ENCODE measurements around the gene IRF2BP2.
"Not testable (repeated sequence)": the region's sequence is repeated elsewhere in the genome, so short reads cannot be mapped to it uniquely, and the experiment has no call there.

The IRF2BP2 gene

GRCh38 chr1:234634922-234635321 is 24.9 kb upstream of the IRF2BP2 start:
- DNase-seq (ENCODE audit: low read depth in 2 of 2, low spot score in 1 of 2) = not testable (repeated sequence)

GRCh38 chr1:234634387-234634786 is 24.4 kb upstream of the IRF2BP2 start:
- no peak for DNase-seq (ENCODE audit: low read depth in 2 of 2, low spot score in 1 of 2)

- no peak for DNase-seq (ENCODE audit: low read depth in 2 of 2, low spot score in 1 of 2)
Measured at GRCh38 chr1:234633246-234634003, 23.4 kb upstream of the IRF2BP2 start.

GRCh38 chr1:234632225-234632624 is 22.2 kb upstream of the IRF2BP2 start:
- DNase-seq (ENCODE audit: low read depth in 2 of 2, low spot score in 1 of 2) = no peak

GRCh38 chr1:234631721-234632125 is 21.7 kb upstream of the IRF2BP2 start:
- DNase-seq (ENCODE audit: low read depth in 2 of 2, low spot score in 1 of 2) = no peak

- no peak for DNase-seq (ENCODE audit: low read depth in 2 of 2, low spot score in 1 of 2)
Measured at GRCh38 chr1:234629026-234629425, 19.0 kb upstream of the IRF2BP2 start.

GRCh38 chr1:234628089-234628488 is 18.1 kb upstream of the IRF2BP2 start:
- no peak for DNase-seq (ENCODE audit: low read depth in 2 of 2, low spot score in 1 of 2)

GRCh38 chr1:234627009-234627950 is 17.3 kb upstream of the IRF2BP2 start:
- no peak for DNase-seq (ENCODE audit: low read depth in 2 of 2, low spot score in 1 of 2)

GRCh38 chr1:234626391-234626790 is 16.4 kb upstream of the IRF2BP2 start:
- DNase-seq (ENCODE audit: low read depth in 2 of 2, low spot score in 1 of 2) = no peak

GRCh38 chr1:234624724-234625117 is 14.7 kb upstream of the IRF2BP2 start:
- no peak for DNase-seq (ENCODE audit: low read depth in 2 of 2, low spot score in 1 of 2)

GRCh38 chr1:234621657-234622335 is 11.8 kb upstream of the IRF2BP2 start:
- DNase-seq (ENCODE audit: low read depth in 2 of 2, low spot score in 1 of 2) = no peak

GRCh38 chr1:234621127-234621468 is 11.1 kb upstream of the IRF2BP2 start:
- DNase-seq (ENCODE audit: low read depth in 2 of 2, low spot score in 1 of 2) = no peak

- no peak for DNase-seq (ENCODE audit: low read depth in 2 of 2, low spot score in 1 of 2)
Measured at GRCh38 chr1:234620272-234621126, 10.5 kb upstream of the IRF2BP2 start.

- DNase-seq (ENCODE audit: low read depth in 2 of 2, low spot score in 1 of 2) = no peak
Measured at GRCh38 chr1:234619794-234620247, 9.8 kb upstream of the IRF2BP2 start.

- no peak for DNase-seq (ENCODE audit: low read depth in 2 of 2, low spot score in 1 of 2)
Measured at GRCh38 chr1:234619071-234619480, 9.1 kb upstream of the IRF2BP2 start.

- DNase-seq (ENCODE audit: low read depth in 2 of 2, low spot score in 1 of 2) = no peak
Measured at GRCh38 chr1:234618737-234619049, 8.7 kb upstream of the IRF2BP2 start.

GRCh38 chr1:234617986-234618736 is 8.2 kb upstream of the IRF2BP2 start:
- no peak for DNase-seq (ENCODE audit: low read depth in 2 of 2, low spot score in 1 of 2)

- no peak for DNase-seq (ENCODE audit: low read depth in 2 of 2, low spot score in 1 of 2)
Measured at GRCh38 chr1:234617131-234617985, 7.4 kb upstream of the IRF2BP2 start.

- no peak for DNase-seq (ENCODE audit: low read depth in 2 of 2, low spot score in 1 of 2)
Measured at GRCh38 chr1:234616644-234617043, 6.7 kb upstream of the IRF2BP2 start.
